ENCODE results near the gene RGS7.

DNA sequence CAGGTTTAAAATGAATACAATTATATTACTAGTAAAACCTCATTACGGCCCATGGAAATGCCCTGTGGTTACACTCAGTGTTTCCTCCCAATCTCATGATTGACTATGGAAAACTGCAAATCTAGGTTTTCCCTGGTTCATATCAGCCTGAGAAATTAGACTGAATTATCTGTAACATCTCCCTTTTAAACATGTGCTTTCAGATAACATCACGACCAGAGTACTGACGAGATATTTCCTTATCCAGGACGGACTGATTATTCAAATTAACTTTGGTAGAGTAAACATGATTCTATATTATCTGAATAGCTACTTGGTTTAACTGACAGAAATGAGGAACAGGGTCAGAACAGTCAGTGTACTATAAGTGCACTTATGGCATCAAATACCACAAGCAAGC lies 82.3 kb downstream of the RGS7 start:
- TF ChIP-seq, protein P1, sequence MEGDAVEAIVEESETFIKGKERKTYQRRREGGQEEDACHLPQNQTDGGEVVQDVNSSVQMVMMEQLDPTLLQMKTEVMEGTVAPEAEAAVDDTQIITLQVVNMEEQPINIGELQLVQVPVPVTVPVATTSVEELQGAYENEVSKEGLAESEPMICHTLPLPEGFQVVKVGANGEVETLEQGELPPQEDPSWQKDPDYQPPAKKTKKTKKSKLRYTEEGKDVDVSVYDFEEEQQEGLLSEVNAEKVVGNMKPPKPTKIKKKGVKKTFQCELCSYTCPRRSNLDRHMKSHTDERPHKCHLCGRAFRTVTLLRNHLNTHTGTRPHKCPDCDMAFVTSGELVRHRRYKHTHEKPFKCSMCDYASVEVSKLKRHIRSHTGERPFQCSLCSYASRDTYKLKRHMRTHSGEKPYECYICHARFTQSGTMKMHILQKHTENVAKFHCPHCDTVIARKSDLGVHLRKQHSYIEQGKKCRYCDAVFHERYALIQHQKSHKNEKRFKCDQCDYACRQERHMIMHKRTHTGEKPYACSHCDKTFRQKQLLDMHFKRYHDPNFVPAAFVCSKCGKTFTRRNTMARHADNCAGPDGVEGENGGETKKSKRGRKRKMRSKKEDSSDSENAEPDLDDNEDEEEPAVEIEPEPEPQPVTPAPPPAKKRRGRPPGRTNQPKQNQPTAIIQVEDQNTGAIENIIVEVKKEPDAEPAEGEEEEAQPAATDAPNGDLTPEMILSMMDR (conservative IDR thresholded peaks at IDR 0.05; ENCODE audit: low read length) = no peak
- TF ChIP-seq EZH2phosphoT487 (IDR thresholded peaks at IDR 0.05; ENCODE audit: borderline replicate concordance) = no peak
